Measurements from ENCODE around the gene SNX25.

The SNX25 gene

DNA sequence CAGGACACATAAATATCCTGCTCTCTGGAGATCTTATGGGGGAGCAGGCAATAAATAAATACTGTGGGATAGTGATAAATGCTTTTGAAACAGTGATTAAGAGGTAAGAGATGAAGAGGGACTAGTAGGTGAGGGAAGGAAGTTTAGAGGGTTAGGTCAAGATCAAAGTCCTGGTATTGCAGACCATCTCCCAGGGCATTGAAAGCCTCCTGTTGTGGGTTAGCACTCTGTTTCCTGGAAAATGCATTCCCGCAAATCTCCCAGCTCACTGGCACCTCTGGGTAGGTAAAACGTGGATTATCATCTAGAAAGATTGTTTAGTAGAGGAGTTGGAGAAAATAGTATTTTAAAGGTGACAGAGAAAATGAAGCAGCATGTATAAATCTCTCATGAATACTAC, 2.2 kb downstream of the SNX25 start:
- H3K4me3 ChIP-seq (ENCODE audit: low read depth, low read length): no peak overlapping the region; the same call in 1 of the 2 replicates
- H3K36me3 ChIP-seq (ENCODE audit: control insufficient read depth in 2 of 2, insufficient read depth in 1 of 2, low read length in 2 of 2): no peaks in the 10 kb centered on the region
- no peak for TF ChIP-seq MYNN (tag by site-specific recombination; IDR thresholded peaks at IDR 0.05; ENCODE audit: borderline replicate concordance)
- TF ChIP-seq HOXD13 (CRISPR knock-in tag; IDR thresholded peaks at IDR 0.05; ENCODE audit: borderline replicate concordance): no peak
- TF ChIP-seq, protein P1, sequence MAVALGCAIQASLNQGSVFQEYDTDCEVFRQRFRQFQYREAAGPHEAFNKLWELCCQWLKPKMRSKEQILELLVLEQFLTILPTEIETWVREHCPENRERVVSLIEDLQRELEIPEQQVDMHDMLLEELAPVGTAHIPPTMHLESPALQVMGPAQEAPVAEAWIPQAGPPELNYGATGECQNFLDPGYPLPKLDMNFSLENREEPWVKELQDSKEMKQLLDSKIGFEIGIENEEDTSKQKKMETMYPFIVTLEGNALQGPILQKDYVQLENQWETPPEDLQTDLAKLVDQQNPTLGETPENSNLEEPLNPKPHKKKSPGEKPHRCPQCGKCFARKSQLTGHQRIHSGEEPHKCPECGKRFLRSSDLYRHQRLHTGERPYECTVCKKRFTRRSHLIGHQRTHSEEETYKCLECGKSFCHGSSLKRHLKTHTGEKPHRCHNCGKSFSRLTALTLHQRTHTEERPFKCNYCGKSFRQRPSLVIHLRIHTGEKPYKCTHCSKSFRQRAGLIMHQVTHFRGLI (tag by site-specific recombination; IDR thresholded peaks at IDR 0.05): no peak
- TF ChIP-seq ZNF274 (IDR thresholded peaks at IDR 0.05; ENCODE audit: low read length): no peak
- TF ChIP-seq ZNF274 (tag by site-specific recombination; IDR thresholded peaks at IDR 0.05; ENCODE audit: borderline replicate concordance): no peak
- no peak for TF ChIP-seq BCL11A (tag by site-specific recombination; IDR thresholded peaks at IDR 0.05; ENCODE audit: low read depth)
- TF ChIP-seq ZNF48 (tag by site-specific recombination; IDR thresholded peaks at IDR 0.05): no peak
- TF ChIP-seq ZNF146 (tag by site-specific recombination; IDR thresholded peaks at IDR 0.05): no peak
- no peak for TF ChIP-seq ZNF223 (tag by site-specific recombination; IDR thresholded peaks at IDR 0.05)
- no peak for TF ChIP-seq KLF16 (tag by site-specific recombination; IDR thresholded peaks at IDR 0.05)
- no peak for TF ChIP-seq ZNF658 (tag by site-specific recombination; IDR thresholded peaks at IDR 0.05)
- ChIA-PET POLR2A (no interaction called here), CTCF (interaction anchor here (0.7 kb wide), 1 partner anchor 1439 kb away, joined by 4 read pairs; no protein-coding TSS in a partner anchor)
- no peaks in the 10 kb centered on the region for H3K9me3 ChIP-seq (ENCODE audit: control insufficient read depth, insufficient read depth, low read depth, low read length)
- peaks cover 2% of the 10 kb centered on the region; the same call in 1 of the 2 replicates for H3K4me1 ChIP-seq (ENCODE audit: control insufficient read depth, insufficient read depth, low read length)
- no peak overlapping the region; the same call in 1 of the 2 replicates for H3K27ac ChIP-seq (ENCODE audit: extremely low read depth, low read depth, low read length)

DNA sequence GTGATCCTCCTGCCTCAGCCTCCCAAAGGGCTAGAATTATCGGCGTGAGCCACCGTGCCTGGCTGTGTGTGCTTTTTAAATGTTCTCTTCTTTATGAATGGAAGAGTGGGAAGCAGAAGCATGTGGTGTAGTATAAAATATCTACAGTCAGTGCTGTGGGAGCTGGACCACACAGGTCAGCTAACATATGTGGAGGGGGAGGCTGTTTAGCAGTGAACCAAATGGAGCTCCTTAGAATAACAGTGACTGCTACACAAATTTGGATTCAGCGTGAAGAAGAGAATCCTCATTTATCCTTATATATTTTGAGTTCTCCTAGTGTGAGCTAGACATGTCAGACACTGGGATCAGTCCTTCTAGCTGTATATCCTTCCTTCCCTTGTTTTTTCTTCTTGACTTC, 3.2 kb downstream of the SNX25 start:
- H3K36me3 ChIP-seq (ENCODE audit: control insufficient read depth in 2 of 2, insufficient read depth in 1 of 2, low read length in 2 of 2): no peaks in the 10 kb centered on the region
- H3K4me1 ChIP-seq (ENCODE audit: control insufficient read depth, insufficient read depth, low read length): peaks cover 5% of the 10 kb centered on the region; the same call in 1 of the 2 replicates
- ChIA-PET CTCF (interaction anchor here (0.7 to 0.9 kb wide), 2 partner anchors 14 to 20 kb away, joined by 3 read pairs; no protein-coding TSS in a partner anchor), POLR2A (interaction anchor here (0.9 kb wide), 1 partner anchor 70 kb away, joined by 3 read pairs; the partner anchor contains the start of gene SLC25A4)
- TF ChIP-seq, protein P2, sequence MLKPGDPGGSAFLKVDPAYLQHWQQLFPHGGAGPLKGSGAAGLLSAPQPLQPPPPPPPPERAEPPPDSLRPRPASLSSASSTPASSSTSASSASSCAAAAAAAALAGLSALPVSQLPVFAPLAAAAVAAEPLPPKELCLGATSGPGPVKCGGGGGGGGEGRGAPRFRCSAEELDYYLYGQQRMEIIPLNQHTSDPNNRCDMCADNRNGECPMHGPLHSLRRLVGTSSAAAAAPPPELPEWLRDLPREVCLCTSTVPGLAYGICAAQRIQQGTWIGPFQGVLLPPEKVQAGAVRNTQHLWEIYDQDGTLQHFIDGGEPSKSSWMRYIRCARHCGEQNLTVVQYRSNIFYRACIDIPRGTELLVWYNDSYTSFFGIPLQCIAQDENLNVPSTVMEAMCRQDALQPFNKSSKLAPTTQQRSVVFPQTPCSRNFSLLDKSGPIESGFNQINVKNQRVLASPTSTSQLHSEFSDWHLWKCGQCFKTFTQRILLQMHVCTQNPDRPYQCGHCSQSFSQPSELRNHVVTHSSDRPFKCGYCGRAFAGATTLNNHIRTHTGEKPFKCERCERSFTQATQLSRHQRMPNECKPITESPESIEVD (tag by site-specific recombination; IDR thresholded peaks at IDR 0.05): no peak
- TF ChIP-seq ZNF501 (tag by site-specific recombination; IDR thresholded peaks at IDR 0.05) (no peak), GLIS1 (tag by site-specific recombination; IDR thresholded peaks at IDR 0.05) (no peak), ZNF530 (tag by site-specific recombination; IDR thresholded peaks at IDR 0.05; ENCODE audit: low read depth) (no peak), ZNF596 (tag by site-specific recombination; IDR thresholded peaks at IDR 0.05) (no peak), ZNF223 (tag by site-specific recombination; IDR thresholded peaks at IDR 0.05) (no peak), ZNF37A (tag by site-specific recombination; IDR thresholded peaks at IDR 0.05) (no peak), ZNF341 (tag by site-specific recombination; IDR thresholded peaks at IDR 0.05; ENCODE audit: low read depth) (no peak)
- TF ChIP-seq, protein P3, sequence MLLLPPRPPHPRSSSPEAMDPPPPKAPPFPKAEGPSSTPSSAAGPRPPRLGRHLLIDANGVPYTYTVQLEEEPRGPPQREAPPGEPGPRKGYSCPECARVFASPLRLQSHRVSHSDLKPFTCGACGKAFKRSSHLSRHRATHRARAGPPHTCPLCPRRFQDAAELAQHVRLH (tag by site-specific recombination; IDR thresholded peaks at IDR 0.05): no peak
- TF ChIP-seq, protein P4, sequence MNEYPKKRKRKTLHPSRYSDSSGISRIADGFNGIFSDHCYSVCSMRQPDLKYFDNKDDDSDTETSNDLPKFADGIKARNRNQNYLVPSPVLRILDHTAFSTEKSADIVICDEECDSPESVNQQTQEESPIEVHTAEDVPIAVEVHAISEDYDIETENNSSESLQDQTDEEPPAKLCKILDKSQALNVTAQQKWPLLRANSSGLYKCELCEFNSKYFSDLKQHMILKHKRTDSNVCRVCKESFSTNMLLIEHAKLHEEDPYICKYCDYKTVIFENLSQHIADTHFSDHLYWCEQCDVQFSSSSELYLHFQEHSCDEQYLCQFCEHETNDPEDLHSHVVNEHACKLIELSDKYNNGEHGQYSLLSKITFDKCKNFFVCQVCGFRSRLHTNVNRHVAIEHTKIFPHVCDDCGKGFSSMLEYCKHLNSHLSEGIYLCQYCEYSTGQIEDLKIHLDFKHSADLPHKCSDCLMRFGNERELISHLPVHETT (tag by site-specific recombination; IDR thresholded peaks at IDR 0.05): no peak
- TF ChIP-seq, protein P5, sequence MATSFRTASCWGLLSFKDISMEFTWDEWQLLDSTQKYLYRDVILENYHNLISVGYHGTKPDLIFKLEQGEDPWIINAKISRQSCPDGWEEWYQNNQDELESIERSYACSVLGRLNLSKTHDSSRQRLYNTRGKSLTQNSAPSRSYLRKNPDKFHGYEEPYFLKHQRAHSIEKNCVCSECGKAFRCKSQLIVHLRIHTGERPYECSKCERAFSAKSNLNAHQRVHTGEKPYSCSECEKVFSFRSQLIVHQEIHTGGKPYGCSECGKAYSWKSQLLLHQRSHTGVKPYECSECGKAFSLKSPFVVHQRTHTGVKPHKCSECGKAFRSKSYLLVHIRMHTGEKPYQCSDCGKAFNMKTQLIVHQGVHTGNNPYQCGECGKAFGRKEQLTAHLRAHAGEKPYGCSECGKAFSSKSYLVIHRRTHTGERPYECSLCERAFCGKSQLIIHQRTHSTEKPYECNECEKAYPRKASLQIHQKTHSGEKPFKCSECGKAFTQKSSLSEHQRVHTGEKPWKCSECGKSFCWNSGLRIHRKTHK (tag by site-specific recombination; IDR thresholded peaks at IDR 0.05): no peak
- TF ChIP-seq, protein P6, sequence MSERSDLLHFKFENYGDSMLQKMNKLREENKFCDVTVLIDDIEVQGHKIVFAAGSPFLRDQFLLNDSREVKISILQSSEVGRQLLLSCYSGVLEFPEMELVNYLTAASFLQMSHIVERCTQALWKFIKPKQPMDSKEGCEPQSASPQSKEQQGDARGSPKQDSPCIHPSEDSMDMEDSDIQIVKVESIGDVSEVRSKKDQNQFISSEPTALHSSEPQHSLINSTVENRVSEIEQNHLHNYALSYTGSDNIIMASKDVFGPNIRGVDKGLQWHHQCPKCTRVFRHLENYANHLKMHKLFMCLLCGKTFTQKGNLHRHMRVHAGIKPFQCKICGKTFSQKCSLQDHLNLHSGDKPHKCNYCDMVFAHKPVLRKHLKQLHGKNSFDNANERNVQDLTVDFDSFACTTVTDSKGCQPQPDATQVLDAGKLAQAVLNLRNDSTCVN (tag by site-specific recombination; optimal IDR thresholded peaks at IDR 0.05): no peak
- no peak overlapping the region for H3K27ac ChIP-seq (ENCODE audit: extremely low read depth, low read depth, low read length)
- H3K4me3 ChIP-seq (ENCODE audit: low read depth, low read length): no peak overlapping the region
- no peaks in the 10 kb centered on the region for H3K9me3 ChIP-seq (ENCODE audit: control insufficient read depth, insufficient read depth, low read depth, low read length)
